IPS-NIHi7 (cell line): ENCODE results near the gene ARHGEF11.
A peak's percentile ranks its signal among the peaks of the same experiment; 100 is the strongest.

ENCODE experiments used
- DNase-seq: peaks from one replicate; pipeline ENCODE4 v3.0.0; 2012; ENCODE audit warnings: mixed read lengths; ENCODE audit errors: extremely low spot score

The ARHGEF11 gene

DNA sequence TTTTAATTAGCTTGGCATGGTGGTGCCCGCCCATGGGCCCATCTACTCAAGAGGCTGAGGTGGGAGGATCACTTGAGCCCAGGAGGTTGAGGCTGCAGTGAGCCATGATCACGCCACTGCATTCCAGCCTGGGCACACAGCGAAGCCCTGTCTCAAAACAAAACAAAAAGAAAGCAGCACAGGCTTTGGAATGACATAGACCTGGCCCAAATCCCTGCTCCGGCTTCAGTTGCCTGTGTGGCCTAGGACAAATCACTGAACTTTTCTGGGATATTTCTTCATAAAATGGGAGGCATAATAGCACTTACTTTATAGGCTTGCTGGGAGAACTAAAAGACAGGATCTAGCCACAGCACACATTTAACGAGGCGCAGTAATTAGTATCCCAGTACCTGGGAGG is 149.6 kb downstream of the ARHGEF11 start:
- DNase-seq, result no peak

GRCh38 chr1:156895455-156895812 is 150.1 kb downstream of the ARHGEF11 start:
- no peak for DNase-seq

GRCh38 chr1:156894711-156895454 is 150.7 kb downstream of the ARHGEF11 start:
- DNase-seq, result no peak

DNA sequence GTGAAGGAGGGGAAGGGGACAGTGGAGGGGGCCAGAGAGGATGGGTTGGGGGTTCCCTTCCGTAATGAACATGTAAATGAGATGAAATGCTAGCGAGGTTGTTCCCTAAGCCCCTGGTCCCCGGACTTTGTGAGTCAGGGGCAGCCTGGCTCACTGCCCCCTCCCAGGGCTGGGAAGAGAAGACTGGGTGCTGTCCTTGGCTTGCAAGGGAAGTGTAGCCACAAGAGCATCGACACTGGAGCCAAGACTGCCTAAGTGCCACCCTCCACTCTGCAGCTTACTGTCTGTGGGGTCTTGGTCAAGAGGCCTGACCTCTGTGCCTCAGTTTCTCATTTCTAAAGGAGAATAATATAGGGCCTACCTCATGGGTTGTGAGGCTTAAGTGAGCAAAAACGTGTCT is 151.5 kb downstream of the ARHGEF11 start:
- DNase-seq, result no peak

DNA sequence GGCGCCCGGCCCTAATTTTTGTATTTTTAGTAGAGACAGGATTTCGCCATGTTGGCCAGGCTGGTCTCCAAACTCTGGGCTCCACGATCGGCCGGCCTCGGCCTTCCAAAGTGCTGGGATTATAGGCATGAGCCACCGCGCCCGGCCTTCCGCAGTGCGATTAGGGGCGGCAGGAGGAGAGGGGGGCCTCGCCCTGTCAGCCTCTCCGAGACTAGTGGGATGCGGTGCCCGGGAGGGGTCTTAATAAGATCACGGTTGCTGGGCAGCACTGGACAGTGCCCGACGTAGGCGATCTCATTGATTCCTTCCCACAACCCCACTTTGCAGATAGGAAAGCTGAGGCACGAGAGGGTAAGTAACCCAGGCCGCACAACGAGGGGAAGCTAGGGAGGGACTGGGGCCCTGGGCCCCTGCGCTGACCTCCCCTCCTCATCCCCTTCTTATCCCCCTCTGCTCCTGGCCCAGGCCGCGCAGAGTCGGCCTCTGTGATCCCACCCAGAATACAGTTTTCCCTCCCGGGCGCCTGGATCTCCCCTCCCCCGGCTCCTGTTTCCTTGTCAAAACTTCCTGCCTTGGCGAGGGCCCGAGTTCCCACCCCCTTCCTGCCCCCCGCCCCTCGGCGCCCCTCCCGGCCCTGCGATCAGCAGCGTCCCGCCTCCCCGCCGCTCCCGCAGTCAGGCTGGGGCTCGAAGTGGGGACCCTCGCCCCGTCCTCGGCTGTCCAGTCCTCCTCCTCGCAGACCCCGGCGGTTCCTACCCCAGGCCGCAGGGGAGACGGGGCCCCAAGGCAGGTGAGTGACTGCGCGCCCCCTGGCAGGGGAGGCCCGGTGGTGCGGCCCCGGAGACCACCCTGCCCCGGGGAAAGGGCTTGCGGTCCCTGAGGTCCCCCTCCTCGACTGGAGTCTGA is 152.2 kb downstream of the ARHGEF11 start, which contains the start of gene PEAR1:
PEAR1 (plus strand) TSS at position 671 of the 906 bp plus-strand sequence. CDS start 10,209 bp downstream, outside the sequence.
- peak; percentile 64 for DNase-seq

DNA sequence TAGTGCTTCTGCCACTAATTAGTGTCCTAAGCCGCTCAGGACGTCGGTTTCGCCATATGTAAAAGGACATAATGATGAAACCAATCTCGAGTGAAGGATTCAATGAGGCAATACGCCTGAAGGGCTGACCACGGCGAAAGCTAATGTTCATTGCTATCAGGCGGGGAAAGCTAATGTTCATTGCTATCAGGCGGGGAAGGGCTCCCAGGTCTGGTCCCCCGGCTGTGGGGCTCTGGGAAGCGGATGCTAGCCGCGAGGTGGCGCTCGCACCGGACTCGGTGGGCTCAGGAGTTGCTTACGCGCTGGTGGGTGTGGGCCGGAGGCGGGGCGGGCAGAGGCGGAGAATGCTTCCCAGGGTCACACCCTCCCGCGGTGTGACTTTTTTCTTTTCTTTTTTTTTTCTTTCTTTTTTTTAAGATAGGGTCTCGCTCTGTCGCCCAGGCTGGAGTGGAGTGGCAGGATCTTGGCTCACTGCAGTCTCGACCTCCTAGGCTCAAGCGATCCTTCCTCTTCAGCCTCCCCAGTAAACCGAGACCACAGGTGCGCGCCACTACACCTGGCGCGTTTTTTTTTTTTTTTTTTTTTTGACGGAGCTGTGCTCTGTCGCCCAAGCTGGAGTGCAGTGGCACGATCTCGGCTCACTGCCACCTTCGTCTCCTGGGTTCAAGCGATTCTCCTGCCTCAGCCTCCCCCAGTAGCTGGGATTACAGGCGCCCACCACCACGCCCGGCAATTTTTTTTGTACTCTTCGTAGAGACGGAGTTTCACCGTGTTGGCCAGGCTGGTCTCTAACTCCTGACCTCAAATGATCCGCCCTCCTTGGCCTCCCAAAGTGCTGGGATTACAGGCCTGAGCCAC is 153.1 kb downstream of the ARHGEF11 start:
- DNase-seq, result peak; percentile 90

DNA sequence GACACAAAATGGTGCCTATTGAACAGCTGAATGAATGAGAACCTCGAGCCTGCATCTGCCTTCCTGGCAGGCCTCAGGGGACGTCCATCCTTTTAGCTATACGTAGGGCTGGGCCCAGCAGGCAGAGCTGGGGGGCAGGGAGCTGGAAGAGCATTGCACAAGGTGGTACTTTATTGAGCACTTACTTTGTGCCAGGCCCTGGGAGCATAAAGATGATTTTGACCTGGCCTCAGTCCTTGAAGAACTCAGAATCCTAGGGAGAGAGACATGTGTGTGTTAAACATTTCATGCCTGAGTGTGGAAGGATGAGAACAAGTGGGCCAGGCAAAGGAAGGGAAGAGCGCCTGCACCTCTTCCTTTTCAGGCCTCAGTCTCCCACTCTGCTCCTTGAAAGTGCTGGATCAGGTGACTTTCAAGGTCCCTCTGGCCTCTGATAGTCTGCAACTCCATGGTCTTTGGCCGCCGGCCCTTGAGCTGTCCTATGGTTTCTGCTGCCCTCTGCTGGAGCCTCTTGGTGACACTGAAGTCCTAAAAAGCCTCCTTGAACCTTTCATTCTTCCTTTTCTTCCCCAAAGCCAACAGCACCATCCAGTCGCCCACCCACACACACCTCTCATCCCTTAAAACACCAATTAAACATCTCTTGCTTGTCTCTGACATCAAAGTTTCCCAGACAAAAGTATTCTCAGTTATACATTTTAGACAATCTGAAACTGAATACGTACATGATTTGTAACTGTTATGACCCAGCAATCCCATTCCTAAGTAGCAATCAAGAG is 155.6 kb downstream of the ARHGEF11 start:
- DNase-seq, result peak; percentile 86

DNA sequence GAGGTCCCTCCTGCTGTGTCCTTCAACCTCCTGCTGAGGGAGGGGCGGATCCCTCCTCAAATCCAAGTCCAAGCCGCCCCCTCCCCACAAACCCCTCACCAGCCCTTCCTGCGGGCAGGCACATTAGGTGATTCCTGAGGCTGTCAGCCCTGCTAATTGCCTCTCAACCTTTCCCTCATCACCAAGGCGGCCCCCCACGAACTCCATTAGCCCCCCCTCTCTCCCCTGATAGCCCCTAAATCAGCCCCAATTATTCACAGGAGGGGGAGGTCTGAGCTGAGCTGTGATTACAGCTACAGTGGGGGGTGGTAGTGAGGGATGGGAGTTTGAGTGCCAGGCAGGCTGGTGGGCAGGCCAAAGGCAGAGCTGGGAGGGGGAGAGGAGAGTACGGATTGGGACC is 157.8 kb downstream of the ARHGEF11 start:
- DNase-seq, result no peak

DNA sequence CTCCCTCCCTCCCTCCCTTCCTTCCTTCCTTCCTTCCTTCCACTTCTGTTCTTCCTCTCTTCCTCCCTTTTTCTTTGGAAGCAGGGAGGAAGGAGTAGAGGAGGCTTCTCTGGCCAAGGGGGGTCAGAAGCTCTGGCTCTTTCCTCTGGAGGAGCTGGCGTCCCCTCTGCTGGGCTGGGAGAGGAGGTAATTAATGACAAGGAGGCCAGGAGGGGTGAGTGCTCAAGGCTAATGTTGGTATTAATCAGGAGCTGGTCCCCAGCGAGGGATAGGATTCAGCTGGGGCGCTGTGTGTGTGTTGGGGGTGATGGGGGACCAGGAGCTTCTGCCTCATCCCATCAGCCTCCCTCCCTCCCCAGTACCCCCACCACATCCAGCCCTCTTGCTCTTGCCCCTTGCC is 158.2 kb downstream of the ARHGEF11 start:
- no peak for DNase-seq

GRCh38 chr1:156886583-156887281 is 158.8 kb downstream of the ARHGEF11 start:
- DNase-seq, result no peak

GRCh38 chr1:156885880-156886355 is 159.6 kb downstream of the ARHGEF11 start:
- no peak for DNase-seq

DNA sequence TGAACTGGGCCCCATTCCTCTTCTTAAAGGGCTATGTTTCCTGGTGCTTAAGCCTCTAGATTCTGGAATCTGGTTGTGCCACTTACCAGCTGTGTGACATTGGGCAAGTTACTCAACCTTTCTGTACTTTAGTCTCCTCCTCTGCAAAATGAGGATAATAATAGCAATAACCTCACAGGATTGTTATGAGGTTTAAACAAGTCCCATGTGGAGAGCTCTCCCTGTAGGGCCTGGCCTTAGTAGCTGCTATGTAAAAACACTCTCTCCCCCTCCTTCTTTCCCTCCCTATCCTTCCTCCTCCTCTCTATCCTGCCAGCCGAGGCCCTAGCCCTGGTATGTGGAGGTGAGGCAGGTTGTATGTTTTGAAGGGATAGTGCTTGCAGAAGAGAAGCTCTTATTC is 160.2 kb downstream of the ARHGEF11 start:
- DNase-seq, result no peak
